Panc1 (cell line): ENCODE measurements around the gene WRAP53. TPM values are rescaled to one million over a fixed set of nuclear protein-coding genes. Genes with fewer than 3 reads are reported as not detected.
A peak's percentile ranks its signal among the peaks of the same experiment; 100 is the strongest.

Experiments
- ATAC-seq: fragments of 200-7000 bp; cut with Tn5 transposase; 2 replicates; pipeline ENCODE4 v1.9.1; 2020; ENCODE audit warnings: mild to moderate bottlenecking, moderate library complexity
- BruUV-seq: library from RNA; stranded (reverse); fragments of 400-500 nt; replicated peaks from 2 replicates; lab custom pipeline; 2021; lab: Mats Ljungman, UMichigan
- CTCF ChIA-PET: fragments of 300-600 bp; sonication (Branson Sonifier 250); formaldehyde crosslinking; loops from one replicate; lab custom pipeline; 2022; ENCODE audit warnings: antibody characterized with exemption; lab: Charles Lee
- POLR2A ChIA-PET: fragments of 300-600 bp; sonication (Branson Sonifier 250); formaldehyde crosslinking; loops from one replicate; lab custom pipeline; 2022; ENCODE audit warnings: antibody characterized with exemption; lab: Charles Lee
- DNase-seq: peaks from one replicate; pipeline ENCODE4 v3.0.0-alpha.2; 2010; ENCODE audit warnings: low read depth, low spot score
- H3K27ac ChIP-seq: 2 replicates; pipeline ENCODE4 v1.5.1; 2011; ENCODE audit warnings: mild to moderate bottlenecking, low read length, inconsistent platforms
- H3K27me3 ChIP-seq: fragments of 200-500 bp; sonication (Bioruptor generic); 2 replicates; pipeline ENCODE4 v1.6.0; 2014; ENCODE audit warnings: low read length, inconsistent platforms; ENCODE audit not compliant: control insufficient read depth, insufficient read depth
- H3K36me3 ChIP-seq: fragments of 200-500 bp; sonication (Bioruptor generic); 2 replicates; pipeline ENCODE4 v1.5.1; 2014; ENCODE audit warnings: inconsistent platforms, mild to moderate bottlenecking, low read length, moderate library complexity; ENCODE audit not compliant: control insufficient read depth, insufficient read depth
- H3K4me1 ChIP-seq: 2 replicates; pipeline ENCODE4 v1.5.1; 2011; ENCODE audit warnings: inconsistent platforms, mild to moderate bottlenecking, low read length, moderate library complexity; ENCODE audit not compliant: control insufficient read depth, insufficient read depth
- H3K4me3 ChIP-seq, 2 experiments: 2 replicates each; pipeline ENCODE4 v1.5.1; 2011 to 2012; ENCODE audit warnings: low read depth in 2 of 2, low read length in 2 of 2, mild to moderate bottlenecking in 2 of 2, inconsistent platforms in 1 of 2, moderate library complexity in 1 of 2
- H3K9me3 ChIP-seq: fragments of 200-500 bp; sonication (Bioruptor generic); 2 replicates; pipeline ENCODE4 v1.5.1; 2014; ENCODE audit warnings: low read depth, mild to moderate bottlenecking, inconsistent platforms, low read length, moderate library complexity; ENCODE audit not compliant: control insufficient read depth, insufficient read depth
- CTCF ChIP-seq: fragments of 450-650 bp; IDR thresholded peaks from 2 replicates; pipeline ENCODE4 v1.5.1; 2017; ENCODE audit warnings: mild to moderate bottlenecking
- POLR2AphosphoS5 ChIP-seq: IDR thresholded peaks from 2 replicates; pipeline ENCODE4 v1.6.1; 2012; ENCODE audit warnings: mild to moderate bottlenecking, low read depth, low read length, moderate library complexity
- REST ChIP-seq, 2 experiments: IDR thresholded peaks; 2 replicates each; pipeline ENCODE4 v1.6.1; 2011 to 2012; ENCODE audit warnings: low read depth in 2 of 2, control low read depth in 1 of 2, low read length in 1 of 2, mild to moderate bottlenecking in 1 of 2, moderate library complexity in 1 of 2; ENCODE audit not compliant: insufficient read depth in 1 of 2
- SIN3A ChIP-seq: IDR thresholded peaks from 2 replicates; pipeline ENCODE4 v1.6.1; 2012; ENCODE audit warnings: low read depth, mild to moderate bottlenecking, low read length, moderate library complexity, borderline replicate concordance; ENCODE audit not compliant: insufficient read depth
- TCF7L2 ChIP-seq: IDR thresholded peaks from 2 replicates; pipeline ENCODE4 v1.6.1; 2011; ENCODE audit warnings: mild to moderate bottlenecking, low read depth, low read length, inconsistent platforms
- in situ Hi-C: cut with HindIII; loops from 2 replicates; pipeline ENCODE4 v1.10.0; 2016; ENCODE audit warnings: low sequenced_read_pairs, low pct_unique_long_range_greater_than_20kb
- intact Hi-C: fragments of 100-400 bp; cut with micrococcal nuclease; formaldehyde crosslinking; loops from one replicate; pipeline ENCODE4 v1.10.0; 2022; ENCODE audit not compliant: unreplicated experiment
- total RNA-seq: library from RNA; stranded (reverse); gene quantifications from one replicate; pipeline ENCODE4 v1.2.1, GENCODE V29; 2021; ENCODE audit not compliant: unreplicated experiment

WRAP53 gene
- total RNA-seq, 1 experiment from 2014 or later = 27.0 TPM

- TF ChIP-seq REST (IDR thresholded peaks at IDR 0.05; ENCODE audit: insufficient read depth in 1 of 2, low read depth in 2 of 2, low read length in 1 of 2) = no peak
- TF ChIP-seq TCF7L2 = no peak
- no peak for TF ChIP-seq CTCF
- no peak for TF ChIP-seq POLR2AphosphoS5
- TF ChIP-seq SIN3A = no peak
- no TSS peak for BruUV-seq
- no peaks in the 10 kb centered on the region for H3K36me3 ChIP-seq
- H3K27me3 ChIP-seq = peaks cover 1% of the 10 kb centered on the region; the same call in 1 of the 2 replicates
- no peak overlapping the region for H3K27ac ChIP-seq
- H3K9me3 ChIP-seq = no peaks in the 10 kb centered on the region
- intact Hi-C loops (no loop called here), in situ Hi-C loops (no loop called here)
- ATAC-seq (no peak), DNase-seq (no peak)
- H3K4me3 ChIP-seq = no peak overlapping the region
- POLR2A ChIA-PET = interaction anchor here (0.6 kb wide), 1 partner anchor 10 kb away, joined by 6 read pairs; no protein-coding TSS in a partner anchor
- CTCF ChIA-PET = interaction anchor here (1.0 kb wide), 1 partner anchor 15 kb away, joined by 3 read pairs; no protein-coding TSS in a partner anchor
- H3K4me1 ChIP-seq = no peaks in the 10 kb centered on the region; the same call in 1 of the 2 replicates
Measured at GRCh38 chr17:7656958-7657609, 31.2 kb upstream of the WRAP53 start.

GRCh38 chr17:7667656-7668406 lies 20.4 kb upstream of the WRAP53 start:
- ATAC-seq = peak; percentile 53; the same call in 1 of the 2 replicates

More at GRCh38 chr17:7667656-7668406, 20.4 kb upstream of the WRAP53 start:
- CTCF ChIA-PET = interaction anchor here (0.6 kb wide), 1 partner anchor 9 kb away, joined by 3 read pairs; no protein-coding TSS in a partner anchor
- H3K4me1 ChIP-seq = no peaks in the 10 kb centered on the region
- no peaks in the 10 kb centered on the region for H3K9me3 ChIP-seq
- no peak for DNase-seq
- no TSS peak for BruUV-seq
- no peak for TF ChIP-seq POLR2AphosphoS5
- peaks cover 6% of the 10 kb centered on the region for H3K36me3 ChIP-seq
- intact Hi-C loops = no loop called here
- in situ Hi-C loops = no loop called here
- H3K27me3 ChIP-seq = no peaks in the 10 kb centered on the region
- H3K27ac ChIP-seq = no peak overlapping the region
- POLR2A ChIA-PET = interaction anchor here (0.6 to 0.7 kb wide), 2 partner anchors 11 to 37 kb away, joined by 3 to 6 read pairs; no protein-coding TSS in a partner anchor
- H3K4me3 ChIP-seq = no peak overlapping the region
